CD4-positive, alpha-beta T cell treated with Interleukin-15 for 4 hours (primary cell): Measurements from ENCODE around the gene MCM7.

ENCODE experiments used
- DNase-seq: peaks from one replicate; pipeline ENCODE4 v3.0.0-alpha.2; 2020; ENCODE audit warnings: low spot score

The MCM7 gene

DNA sequence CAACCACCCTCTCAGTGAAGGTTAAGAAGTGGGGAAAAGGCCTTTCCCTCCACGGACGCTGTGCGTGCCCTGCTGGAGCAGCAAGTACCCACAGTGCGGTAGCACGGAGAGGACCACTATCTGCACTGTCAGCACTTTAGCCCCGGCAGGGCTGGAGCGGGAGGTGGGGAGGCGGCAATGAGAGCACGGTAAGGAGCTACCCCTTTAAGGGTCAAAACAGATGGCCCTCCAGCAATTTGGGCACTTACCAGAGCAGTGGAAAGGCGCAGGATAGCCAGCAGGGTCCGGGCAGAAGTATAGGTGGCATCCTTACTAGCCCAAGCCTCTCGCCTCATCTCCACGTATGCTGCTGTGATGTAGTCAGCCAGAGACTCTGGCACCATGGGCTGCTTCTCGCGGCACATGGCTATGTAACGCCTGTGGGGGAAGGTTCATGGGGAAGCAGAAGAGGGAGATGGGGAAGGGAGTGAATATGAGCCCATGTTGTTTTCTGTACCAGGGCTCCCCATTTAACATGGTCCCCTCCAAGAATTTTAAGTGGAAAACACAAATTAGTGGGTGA, 7.2 kb downstream of the MCM7 start:
- no peak for DNase-seq

DNA sequence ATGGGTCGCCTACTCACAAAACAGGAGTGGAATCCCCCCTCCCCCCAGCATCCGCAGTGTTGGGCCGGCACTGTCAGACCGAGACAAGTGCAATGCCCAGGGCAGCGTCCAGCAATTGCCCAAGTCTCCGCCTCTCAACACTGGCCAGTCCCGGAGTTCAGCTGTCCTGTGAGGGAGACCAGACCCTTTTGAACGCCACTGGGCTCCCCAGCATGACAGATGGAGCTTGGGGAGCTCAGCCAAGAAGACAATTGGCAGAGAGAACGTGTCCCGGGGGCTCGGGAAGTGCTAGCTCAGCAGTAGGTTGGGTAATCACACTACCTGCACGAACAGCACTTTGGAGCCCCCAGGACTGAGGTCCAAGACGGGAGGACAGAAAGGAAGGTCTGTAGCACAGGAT, 7.7 kb downstream of the MCM7 start:
- no peak for DNase-seq

DNA sequence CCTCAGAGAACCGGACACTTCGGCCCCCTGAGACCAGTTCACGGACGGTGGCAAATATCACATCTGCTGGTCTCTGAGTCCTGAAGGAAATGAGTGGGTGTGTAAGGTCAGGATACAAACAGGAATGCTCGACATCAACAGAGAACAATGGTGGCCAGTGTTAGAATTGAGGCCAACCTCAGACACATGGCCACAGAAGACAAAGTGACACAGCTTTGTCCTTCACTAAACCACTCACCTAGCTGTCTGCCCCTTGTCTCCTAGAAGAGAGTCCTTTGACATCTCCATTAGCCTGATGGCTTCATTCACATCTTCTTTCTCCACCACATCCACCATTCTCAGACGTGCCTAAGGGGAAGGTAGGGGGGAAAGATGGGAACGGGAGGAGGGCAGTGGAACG, 8.1 kb downstream of the MCM7 start:
- no peak for DNase-seq

DNA sequence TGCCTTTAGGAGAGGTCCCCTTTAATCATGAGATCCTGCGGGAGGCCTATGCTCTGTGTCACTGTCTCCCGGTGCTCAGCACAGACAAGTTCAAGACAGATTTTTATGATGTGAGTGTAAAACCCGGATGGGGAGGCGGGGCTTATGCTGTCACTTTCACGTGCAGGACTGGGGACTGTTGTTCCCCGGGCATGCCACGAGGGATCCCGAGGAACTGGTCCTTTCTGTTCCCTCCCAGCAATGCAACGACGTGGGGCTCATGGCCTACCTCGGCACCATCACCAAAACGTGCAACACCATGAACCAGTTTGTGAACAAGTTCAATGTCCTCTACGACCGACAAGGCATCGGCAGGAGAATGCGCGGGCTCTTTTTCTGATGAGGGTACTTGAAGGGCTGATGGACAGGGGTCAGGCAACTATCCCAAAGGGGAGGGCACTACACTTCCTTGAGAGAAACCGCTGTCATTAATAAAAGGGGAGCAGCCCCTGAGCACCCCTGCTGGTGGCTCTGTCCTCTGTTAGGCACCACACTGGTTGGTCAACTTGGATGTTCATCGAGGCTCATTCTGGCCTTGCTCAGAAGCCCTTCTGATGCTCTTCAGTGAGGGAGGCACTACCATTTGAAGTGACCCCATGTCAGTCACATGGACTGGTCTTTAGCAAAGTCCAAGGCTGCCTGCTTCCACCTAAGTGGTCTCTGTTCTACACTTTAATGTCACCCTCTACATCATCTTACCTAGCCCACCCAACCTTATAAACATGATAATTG, 9.6 kb downstream of the MCM7 start:
- DNase-seq = no peak

DNA sequence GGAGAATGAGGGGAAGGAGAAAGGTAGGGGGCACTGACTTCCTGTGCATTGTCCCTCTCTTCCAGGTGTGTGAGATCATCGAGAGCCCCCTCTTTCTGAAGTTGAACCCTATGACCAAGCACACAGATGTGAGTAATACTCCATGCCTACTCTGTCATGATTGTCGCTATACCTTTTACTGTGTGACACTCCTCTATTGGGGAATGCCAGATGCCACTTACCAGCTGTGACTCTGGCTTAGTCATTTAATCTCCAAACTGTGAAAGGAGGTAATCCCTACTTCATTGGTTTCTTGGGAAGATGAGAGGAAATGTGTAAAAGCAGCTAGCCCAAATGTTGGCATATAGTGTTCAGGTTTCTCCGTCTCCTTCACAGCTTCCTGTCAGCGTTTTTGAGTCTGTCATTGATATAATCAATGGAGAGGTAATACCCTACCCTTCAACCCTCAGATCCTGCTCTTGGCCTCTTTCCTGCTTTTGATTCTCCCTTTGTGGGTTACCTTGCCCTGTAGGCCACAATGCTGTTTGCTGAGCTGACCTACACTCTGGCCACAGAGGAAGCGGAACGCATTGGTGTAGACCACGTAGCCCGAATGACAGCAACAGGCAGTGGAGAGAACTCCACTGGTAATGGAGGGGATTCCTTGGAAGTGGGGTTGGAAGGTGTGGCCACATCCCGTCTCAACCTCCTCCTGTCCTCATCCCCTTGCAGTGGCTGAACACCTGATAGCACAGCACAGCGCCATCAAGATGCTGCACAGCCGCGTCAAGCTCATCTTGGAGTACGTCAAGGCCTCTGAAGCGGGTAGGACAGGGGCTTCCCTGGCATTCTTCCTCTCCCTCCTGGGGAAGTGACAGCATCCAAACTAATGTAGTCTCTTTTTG, 10.4 kb downstream of the MCM7 start:
- no peak for DNase-seq

DNA sequence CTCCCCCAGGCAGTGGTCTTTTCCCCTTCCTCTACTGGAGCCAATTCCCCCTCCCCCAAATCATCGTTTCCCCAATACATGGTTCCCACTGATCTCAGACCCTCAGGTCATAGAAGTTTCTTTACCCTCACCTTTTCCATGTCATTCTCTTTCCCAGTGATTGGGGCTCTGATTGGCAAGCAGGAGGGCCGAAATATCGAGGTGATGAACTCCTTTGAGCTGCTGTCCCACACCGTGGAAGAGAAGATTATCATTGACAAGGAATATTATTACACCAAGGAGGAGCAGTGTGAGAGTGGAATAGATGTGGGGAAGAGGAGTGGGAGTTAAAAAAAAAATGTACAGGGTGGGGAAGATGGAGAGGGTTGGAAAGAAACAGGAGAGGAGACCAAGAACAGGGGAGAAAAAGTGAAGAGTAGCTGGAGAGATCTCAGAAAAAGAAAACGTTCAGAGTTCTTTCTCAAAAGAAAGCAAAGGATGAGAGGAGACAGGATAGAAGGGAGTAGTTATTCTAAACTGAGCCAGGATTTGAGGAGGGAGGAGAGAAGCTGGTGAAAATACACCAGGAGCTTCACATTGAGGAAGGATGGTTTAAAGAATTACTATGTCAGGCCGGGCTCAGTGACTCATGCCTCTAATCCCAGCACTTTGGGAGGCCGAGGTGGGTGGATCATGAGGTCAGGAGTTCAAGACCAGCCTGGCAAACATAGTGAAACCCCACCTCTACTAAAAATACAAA, 11.6 kb downstream of the MCM7 start:
- DNase-seq = no peak

DNA sequence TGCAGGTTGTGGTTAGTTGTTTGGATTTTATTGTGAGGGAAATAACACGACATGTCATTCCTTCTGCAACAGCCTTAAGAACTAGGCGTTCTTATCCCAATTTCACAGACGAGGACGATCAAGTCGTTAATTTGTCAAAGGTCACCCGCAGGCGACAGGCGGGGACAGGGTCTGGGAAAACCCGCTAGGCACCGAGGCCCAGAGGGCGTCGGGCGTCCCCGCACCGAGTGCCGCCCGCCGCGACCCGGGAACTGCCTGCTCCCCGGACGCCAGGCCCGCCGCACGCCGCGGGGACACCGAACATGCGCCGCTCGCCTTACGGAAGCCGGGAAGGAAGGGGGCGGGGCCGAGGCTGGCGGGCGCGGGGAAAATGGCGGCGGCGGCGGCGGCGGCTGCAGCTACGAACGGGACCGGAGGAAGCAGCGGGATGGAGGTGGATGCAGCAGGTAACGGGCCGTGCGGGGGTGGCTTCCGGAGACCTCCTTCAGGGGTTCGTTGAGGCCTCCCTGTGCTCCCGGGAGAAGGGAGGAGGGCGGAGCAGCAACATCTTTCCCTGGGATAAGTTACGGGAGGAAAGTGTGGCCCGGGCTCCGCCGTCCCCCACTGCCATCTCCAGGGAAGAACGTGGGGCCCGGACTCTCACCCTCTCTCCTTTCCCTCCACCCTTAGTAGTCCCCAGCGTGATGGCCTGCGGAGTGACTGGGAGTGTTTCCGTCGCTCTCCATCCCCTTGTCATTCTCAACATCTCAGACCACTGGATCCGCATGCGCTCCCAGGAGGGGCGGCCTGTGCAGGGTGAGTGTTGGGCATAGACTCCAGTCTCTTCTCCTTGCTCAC, 12.4 kb downstream of the MCM7 start, which contains the start of gene COPS6:
COPS6 (plus strand) TSS at position 349 of the 837 bp plus-strand sequence; CDS start at position 371, 22 bp downstream.
- DNase-seq = peak; percentile 84

DNA sequence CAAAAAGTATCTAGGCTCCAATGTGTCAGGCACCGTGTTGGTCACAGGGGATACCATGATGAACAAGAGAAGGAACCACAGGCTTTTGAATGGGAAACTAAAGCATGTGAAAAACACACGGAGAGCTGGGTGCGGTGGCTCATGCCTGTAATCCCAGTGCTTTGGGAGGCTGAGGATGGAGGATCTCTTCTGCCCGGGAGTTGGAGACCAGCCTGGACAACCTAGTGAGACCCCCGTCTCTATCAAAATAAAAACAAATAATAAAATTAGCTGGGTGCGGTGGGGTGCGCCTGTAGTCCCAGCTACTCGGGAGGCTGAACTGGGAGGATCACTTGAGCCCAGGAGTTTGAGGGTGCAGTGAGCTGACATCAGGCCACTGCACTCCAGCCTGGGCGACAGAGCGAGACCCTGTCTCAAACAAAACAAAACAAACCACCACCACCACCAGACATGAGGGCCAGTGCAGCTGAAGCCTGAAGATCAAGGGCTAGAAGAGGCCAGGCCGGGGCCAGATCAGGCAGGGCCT, 13.0 kb downstream of the MCM7 start:
- no peak for DNase-seq

DNA sequence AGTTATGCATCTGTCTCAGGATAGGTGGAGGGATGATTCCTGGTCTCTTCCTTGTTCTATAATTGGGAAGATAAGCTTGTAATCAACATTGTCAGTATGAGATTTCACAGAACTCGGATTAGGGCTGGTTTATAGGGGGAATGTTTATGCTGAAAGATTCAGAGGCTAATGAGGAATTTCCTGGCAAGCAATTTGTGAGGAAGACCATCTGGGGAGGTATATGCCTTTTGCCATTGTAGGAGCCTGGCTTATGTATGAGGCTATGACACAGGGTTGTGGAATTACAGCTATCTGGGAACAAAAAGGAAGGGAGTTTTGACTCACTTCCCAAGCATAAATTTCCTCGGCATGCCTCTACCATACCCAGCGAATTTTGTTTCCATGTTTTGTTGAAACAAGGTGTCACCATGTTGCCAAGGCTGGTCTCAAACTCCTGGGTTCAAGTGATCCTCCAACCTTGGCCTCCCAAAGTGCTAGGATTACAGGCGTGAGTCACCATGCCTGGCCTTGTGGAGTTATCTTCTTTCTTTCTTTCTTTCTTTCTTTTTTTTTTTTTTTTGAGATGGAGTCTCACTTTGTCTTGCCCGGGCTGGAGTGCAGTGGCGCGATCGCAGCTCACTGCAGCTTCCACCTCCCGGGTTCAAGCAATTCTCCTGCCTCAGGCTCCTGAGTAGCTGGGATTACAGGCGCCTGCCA, 14.0 kb downstream of the MCM7 start:
- DNase-seq = no peak

DNA sequence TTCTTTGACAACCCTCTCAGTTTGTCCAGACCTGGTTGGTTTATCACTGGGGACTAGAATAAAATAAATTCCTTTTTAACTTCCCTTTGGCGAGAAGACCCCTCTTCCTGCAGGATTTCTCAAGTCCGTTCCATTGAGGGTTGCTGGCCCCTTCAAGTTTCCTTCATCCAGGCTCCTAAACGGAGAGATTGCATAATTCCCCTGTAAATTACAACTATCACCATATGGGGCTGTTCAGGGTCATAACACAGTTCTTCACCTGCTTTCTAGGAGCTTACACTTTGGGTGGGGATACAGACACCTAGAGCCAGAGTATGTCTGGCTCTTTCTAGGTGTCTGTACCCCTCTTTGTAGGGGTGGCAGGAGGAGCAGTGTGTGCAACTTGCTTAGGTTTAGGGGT, 15.7 kb downstream of the MCM7 start:
- no peak for DNase-seq

DNA sequence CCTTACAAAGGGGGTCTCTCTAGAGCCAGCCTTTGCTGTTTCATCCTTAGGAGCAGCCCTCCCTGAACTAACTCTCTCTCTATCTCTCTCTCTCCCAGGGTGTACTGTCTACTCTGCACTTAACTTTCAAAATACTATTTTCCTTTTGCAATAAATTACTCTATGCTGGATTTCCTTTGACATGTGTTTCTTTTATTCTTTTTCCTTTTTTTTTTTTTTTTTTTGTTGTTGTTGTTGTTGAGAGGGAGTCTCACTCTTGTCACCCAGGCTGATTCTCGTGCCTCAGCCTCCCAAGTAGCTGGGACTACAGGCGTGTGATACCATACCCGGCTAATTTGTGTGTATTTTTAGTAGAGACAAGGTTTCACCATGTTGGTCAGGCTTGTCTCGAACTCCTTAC, 18.2 kb downstream of the MCM7 start:
- no peak for DNase-seq

DNA sequence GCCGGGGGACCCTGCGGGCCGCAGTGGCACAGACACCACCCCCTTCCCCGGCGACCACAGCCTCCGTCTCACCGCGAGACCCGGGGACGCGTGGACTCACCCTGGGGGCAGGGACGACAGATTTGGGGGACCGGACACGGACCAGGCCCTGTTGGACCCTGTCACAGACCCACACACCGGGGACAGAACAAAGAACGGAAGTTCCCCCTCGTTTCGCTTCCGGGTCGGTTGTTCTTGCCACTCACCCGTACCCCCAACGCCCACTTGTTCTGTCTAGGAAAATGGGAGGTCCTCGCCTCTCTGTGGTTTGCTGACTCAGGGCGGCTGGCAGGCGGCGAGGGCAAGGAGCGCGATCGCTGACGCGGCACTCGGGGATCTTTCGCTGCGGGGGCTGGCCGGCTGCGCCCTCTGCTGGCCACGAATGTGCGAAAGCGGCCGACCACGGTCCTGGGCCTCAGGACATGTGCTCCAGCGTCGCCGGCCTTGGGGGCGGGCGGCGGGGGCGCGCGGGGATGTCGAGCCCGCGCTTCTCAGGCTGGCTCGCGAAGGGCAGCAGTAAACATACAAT, 19.6 kb downstream of the MCM7 start, which contains the start of gene ZNF3:
ZNF3 (minus strand) TSS at position 189 of the 568 bp plus-strand sequence. CDS start 4,366 bp downstream, outside the sequence.
- DNase-seq = peak; percentile 99

DNA sequence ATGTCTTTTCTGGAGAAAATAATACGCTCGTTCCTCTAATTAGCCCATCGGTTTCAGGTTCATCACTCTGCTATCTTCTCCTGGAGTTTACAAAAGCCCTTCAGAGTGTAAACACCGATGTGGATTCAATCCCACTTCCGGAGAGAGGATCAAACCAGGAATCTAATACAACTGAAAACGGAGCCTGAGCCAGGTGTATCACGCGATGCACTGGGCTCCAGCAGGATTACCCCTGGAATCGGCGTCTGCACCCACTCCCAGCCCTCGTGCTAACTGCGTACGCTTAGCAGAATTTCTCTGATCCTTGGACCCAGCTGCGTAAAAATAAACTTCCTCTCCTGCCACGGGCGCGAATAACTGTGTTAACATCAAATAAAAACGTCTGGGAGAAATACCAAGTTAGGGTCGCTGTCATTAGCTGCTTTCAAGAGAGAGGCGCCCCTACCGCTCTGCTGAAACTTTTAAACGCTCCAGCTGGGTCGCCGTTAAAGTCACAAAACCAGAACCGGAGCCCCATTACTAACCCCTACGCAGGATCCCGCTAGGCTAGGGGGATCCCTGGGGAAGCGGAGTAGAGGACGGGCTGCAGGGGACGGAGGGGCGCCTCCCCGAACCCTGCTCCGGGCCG, 20.2 kb downstream of the MCM7 start:
- no peak for DNase-seq

DNA sequence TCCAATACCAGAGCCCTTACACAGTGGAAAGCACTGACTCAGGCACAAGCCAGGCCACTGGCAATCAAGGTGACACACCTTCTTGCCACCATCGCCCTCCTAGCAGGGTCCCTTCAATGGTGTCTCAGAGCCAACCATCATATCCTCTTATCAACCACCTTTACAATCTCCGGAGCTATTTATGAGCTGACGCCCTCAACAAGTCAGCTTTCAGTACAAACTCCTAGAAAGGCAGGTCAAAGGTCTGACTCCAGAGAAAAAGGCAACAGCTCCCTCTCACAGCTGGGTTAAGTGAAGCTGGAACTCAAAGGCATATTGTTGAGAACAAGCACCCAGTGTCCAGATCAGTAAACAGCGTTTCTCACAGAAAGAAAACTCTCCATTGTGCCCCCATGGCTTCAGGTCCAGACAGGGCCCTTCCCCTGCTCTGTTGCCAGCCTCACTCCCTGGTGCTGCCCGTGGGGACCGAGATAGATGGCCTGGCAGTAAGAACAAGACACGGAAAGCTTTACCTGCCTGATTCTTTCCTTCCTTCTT, 22.1 kb downstream of the MCM7 start:
- DNase-seq = no peak

DNA sequence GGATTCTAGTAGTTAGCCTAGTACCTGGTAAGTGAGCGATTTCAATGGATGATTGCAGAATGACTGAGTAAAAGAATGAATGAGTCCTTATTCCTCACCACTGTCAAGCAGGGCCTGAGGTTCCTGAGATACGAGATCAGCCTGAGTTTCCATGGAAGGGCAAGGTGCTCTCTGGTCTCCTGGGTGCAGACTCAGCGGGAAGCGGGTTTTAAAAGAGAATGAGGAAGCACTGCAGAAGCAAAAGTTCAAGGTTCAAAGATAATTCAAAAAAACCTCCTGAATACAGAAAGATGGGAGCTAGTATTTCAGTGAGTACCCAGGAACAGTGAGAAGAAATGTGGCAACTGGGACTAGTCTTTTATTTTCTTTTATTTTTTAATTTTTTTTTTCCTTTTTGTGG, 24.0 kb downstream of the MCM7 start:
- no peak for DNase-seq

DNA sequence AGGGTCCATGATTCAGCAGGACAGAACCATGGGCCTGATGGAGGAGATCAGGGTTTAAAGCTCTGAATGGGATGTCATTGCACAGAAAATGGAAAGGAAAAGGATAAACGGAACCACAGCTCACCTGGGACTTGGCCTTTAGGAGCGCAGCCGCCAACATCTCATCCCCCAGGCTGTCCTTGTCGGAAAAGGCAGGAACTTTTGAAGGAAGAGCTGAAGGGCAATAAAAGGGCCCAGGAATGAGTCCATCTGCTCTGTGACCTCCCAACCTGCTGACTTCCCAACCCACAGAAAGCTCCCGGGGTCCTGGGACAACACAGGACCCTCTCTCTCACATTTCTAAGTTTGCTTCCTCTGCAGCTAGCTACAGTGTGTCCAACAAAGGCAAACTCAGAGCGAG, 25.8 kb downstream of the MCM7 start:
- no peak for DNase-seq

DNA sequence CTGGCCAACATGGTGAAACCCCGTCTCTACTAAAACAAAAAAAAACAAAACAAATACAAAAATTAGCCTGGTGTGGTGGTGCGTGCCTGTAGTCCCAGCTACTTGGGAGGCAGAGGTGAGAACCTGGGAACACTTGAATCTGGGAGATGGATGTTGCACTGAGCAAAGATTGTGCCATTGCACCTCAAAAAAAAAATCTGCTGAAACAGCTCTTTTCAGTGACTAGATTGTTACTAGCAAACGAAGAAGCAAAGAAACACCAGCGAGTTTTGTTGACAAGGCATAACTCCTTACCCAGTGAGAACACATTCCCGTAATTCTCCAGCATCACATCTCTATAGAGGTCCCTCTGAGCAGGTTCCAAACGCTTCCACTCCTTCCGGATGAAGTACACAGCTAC, 26.4 kb downstream of the MCM7 start:
- DNase-seq = no peak

DNA sequence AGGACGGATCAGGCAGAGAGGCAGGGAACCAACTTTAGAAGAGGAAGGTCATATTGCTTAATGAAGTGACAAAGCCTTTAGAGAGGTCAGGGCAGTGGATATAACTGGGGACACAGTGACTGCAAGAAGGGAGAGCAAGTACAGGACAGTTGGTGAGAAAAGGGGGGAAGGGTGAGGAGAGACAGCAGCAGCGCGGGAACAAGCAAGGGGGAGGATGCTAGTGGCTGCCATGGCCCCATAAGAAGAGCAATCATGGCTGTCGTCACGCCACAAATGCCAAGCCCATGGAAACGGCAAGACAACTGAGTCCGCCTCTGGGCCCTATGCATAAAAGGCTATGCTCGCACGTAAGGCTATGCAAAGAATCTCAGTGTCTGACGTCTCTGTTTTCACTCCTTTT, 28.7 kb downstream of the MCM7 start:
- DNase-seq = no peak
